Fibroblast of lung (primary cell): ENCODE measurements around the gene LPIN1. TPM values are rescaled to one million over a fixed set of nuclear protein-coding genes. Genes with fewer than 3 reads are reported as not detected.
A peak's percentile ranks its signal among the peaks of the same experiment; 100 is the strongest.

Experiments used
- DNase-seq, 2 donors: peaks; one replicate each; pipeline versions ENCODE4 v3.0.0 to v3.0.0-alpha.2; 2010; ENCODE audit warnings: low read depth in 2 of 2
- H2AFZ ChIP-seq: 2 replicates; pipeline ENCODE4 v1.5.1; 2012; ENCODE audit warnings: low read length, control low read depth, inconsistent platforms
- H3K27ac ChIP-seq: 2 replicates; pipeline ENCODE4 v1.5.1; 2011; ENCODE audit warnings: low read length, control low read depth; ENCODE audit not compliant: insufficient read depth
- H3K27me3 ChIP-seq: 2 replicates; pipeline ENCODE4 v1.5.1; 2011; ENCODE audit warnings: mild to moderate bottlenecking, low read length; ENCODE audit not compliant: control insufficient read depth, insufficient read depth
- H3K36me3 ChIP-seq: 2 replicates; pipeline ENCODE4 v1.5.1; 2011; ENCODE audit warnings: low read length; ENCODE audit not compliant: control insufficient read depth, insufficient read depth
- H3K4me1 ChIP-seq: 2 replicates; pipeline ENCODE4 v1.5.1; 2011; ENCODE audit warnings: low read length; ENCODE audit not compliant: control insufficient read depth, insufficient read depth; ENCODE audit errors: extremely low read depth
- H3K4me2 ChIP-seq: 2 replicates; pipeline ENCODE4 v1.5.1; 2011; ENCODE audit warnings: low read length, control low read depth; ENCODE audit not compliant: insufficient read depth; ENCODE audit errors: extremely low read depth
- H3K4me3 ChIP-seq, 4 experiments: fragments of 200-600 bp in 1 of 4; sonication (generic) in 1 of 4; replicated peaks in 1 of 4; 2 replicates each; pipeline ENCODE4 v1.5.1; 2011 to 2016; ENCODE audit warnings: low read length in 4 of 4, low read depth in 3 of 4, mild to moderate bottlenecking in 3 of 4, control low read depth in 2 of 4, inconsistent platforms in 1 of 4, mixed read lengths in 1 of 4; ENCODE audit not compliant: insufficient read depth in 1 of 4; ENCODE audit errors: control extremely low read depth in 1 of 4
- H3K79me2 ChIP-seq: 2 replicates; pipeline ENCODE4 v1.5.1; 2012; ENCODE audit warnings: mild to moderate bottlenecking, low read length, inconsistent platforms; ENCODE audit not compliant: control insufficient read depth, insufficient read depth
- H3K9ac ChIP-seq: 2 replicates; pipeline ENCODE4 v1.5.1; 2011; ENCODE audit warnings: mild to moderate bottlenecking, low read length, control low read depth; ENCODE audit not compliant: insufficient read depth
- H3K9me3 ChIP-seq: 2 replicates; pipeline ENCODE4 v1.5.1; 2012; ENCODE audit warnings: low read depth, low read length; ENCODE audit not compliant: control insufficient read depth, insufficient read depth
- H4K20me1 ChIP-seq: 2 replicates; pipeline ENCODE4 v1.5.1; 2011; ENCODE audit warnings: low read length; ENCODE audit not compliant: control insufficient read depth, insufficient read depth; ENCODE audit errors: extremely low read depth
- EZH2 ChIP-seq: IDR thresholded peaks from 2 replicates; pipeline ENCODE4 v1.5.1; 2012; ENCODE audit warnings: low read length, control low read depth, mild to moderate bottlenecking; ENCODE audit errors: missing control alignments
- polyA plus RNA-seq, 2 donors: library from polyadenylated mRNA; depleted of rRNA in 1 of 2; stranded (reverse) in 1 of 2; unstranded in 1 of 2; fragments of >200 nt; gene quantifications; 2 replicates each; pipeline ENCODE4 v1.2.1, GENCODE V29; 2011 to 2012; ENCODE audit warnings: missing spikeins in 1 of 2
- total RNA-seq: library from RNA; depleted of rRNA; stranded (reverse); fragments of >200 nt; gene quantifications from 2 replicates; pipeline ENCODE4 v1.2.1, GENCODE V29; 2014
- TF ChIP-seq, protein P1 (sequence below), 2 donors: IDR thresholded peaks in 1 of 2; conservative IDR thresholded peaks in 1 of 2; 1 replicate in 1 of 2; 2 replicates in 1 of 2; pipeline ENCODE4 v1.5.1; 2011 to 2012; ENCODE audit warnings: low read length in 2 of 2, control low read depth in 1 of 2, inconsistent platforms in 1 of 2, low read depth in 1 of 2, mild to moderate bottlenecking in 1 of 2

LPIN1 gene
- total and polyA plus RNA-seq, 2 donors (not counting 1 experiment from before 2014, with no cell fraction given): 87.8 to 205 TPM

- H4K20me1 ChIP-seq: no peaks in the 10 kb centered on the region
- no peak overlapping the region for H3K9ac ChIP-seq
- peaks cover 12% of the 10 kb centered on the region for H3K4me1 ChIP-seq
- no peaks in the 10 kb centered on the region for H3K79me2 ChIP-seq
- H3K27me3 ChIP-seq: no peaks in the 10 kb centered on the region
- H3K27ac ChIP-seq: no peak overlapping the region
- H3K9me3 ChIP-seq: no peaks in the 10 kb centered on the region
- H2AFZ ChIP-seq: no peak overlapping the region
- no peak for DNase-seq
- no peaks in the 10 kb centered on the region for H3K36me3 ChIP-seq
- no peak overlapping the region for H3K4me2 ChIP-seq
- no peak overlapping the region for H3K4me3 ChIP-seq
- TF ChIP-seq, protein P1, sequence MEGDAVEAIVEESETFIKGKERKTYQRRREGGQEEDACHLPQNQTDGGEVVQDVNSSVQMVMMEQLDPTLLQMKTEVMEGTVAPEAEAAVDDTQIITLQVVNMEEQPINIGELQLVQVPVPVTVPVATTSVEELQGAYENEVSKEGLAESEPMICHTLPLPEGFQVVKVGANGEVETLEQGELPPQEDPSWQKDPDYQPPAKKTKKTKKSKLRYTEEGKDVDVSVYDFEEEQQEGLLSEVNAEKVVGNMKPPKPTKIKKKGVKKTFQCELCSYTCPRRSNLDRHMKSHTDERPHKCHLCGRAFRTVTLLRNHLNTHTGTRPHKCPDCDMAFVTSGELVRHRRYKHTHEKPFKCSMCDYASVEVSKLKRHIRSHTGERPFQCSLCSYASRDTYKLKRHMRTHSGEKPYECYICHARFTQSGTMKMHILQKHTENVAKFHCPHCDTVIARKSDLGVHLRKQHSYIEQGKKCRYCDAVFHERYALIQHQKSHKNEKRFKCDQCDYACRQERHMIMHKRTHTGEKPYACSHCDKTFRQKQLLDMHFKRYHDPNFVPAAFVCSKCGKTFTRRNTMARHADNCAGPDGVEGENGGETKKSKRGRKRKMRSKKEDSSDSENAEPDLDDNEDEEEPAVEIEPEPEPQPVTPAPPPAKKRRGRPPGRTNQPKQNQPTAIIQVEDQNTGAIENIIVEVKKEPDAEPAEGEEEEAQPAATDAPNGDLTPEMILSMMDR (conservative IDR thresholded peaks at IDR 0.05 in 1 of 2, IDR thresholded peaks at IDR 0.05 in 1 of 2; ENCODE audit: low read depth in 1 of 2, low read length in 2 of 2): no peak
- TF ChIP-seq EZH2: no peak
Observed at GRCh38 chr2:11702946-11703345, 43.5 kb upstream of the LPIN1 start.

- peak; percentile 47 to 53 for DNase-seq
- Histone ChIP-seq H3K4me2 (no peak overlapping the region), H3K36me3 (no peaks in the 10 kb centered on the region), H2AFZ (no peak overlapping the region), H3K79me2 (no peaks in the 10 kb centered on the region), H3K27ac (no peak overlapping the region), H3K27me3 (no peaks in the 10 kb centered on the region), H3K9me3 (no peaks in the 10 kb centered on the region), H4K20me1 (no peaks in the 10 kb centered on the region), H3K9ac (no peak overlapping the region), H3K4me3 (no peak overlapping the region), H3K4me1 (peaks cover 4% of the 10 kb centered on the region)
- TF ChIP-seq, protein P1 (conservative IDR thresholded peaks at IDR 0.05 in 1 of 2, IDR thresholded peaks at IDR 0.05 in 1 of 2; ENCODE audit: low read depth in 1 of 2, low read length in 2 of 2): no peak
- no peak for TF ChIP-seq EZH2
Observed at GRCh38 chr2:11703700-11704099, 42.7 kb upstream of the LPIN1 start.

- DNase-seq: no peak
- Histone ChIP-seq H3K9ac (no peak overlapping the region), H3K4me2 (no peak overlapping the region), H3K4me1 (peaks cover 6% of the 10 kb centered on the region), H4K20me1 (no peaks in the 10 kb centered on the region), H3K4me3 (no peak overlapping the region), H3K36me3 (no peaks in the 10 kb centered on the region), H3K27me3 (no peaks in the 10 kb centered on the region), H3K9me3 (no peaks in the 10 kb centered on the region), H3K27ac (no peak overlapping the region), H2AFZ (no peak overlapping the region), H3K79me2 (no peaks in the 10 kb centered on the region)
- no peak for TF ChIP-seq EZH2
- TF ChIP-seq, protein P1 (conservative IDR thresholded peaks at IDR 0.05 in 1 of 2, IDR thresholded peaks at IDR 0.05 in 1 of 2; ENCODE audit: low read depth in 1 of 2, low read length in 2 of 2): no peak
Observed at GRCh38 chr2:11705063-11705462, 41.4 kb upstream of the LPIN1 start.
